Activated CD4-positive, alpha-beta T cell treated with anti-CD3 and anti-CD28 coated beads, Interleukin-2, amount 10 ng/mL, durations not matched to agents 24 days and 14 days (primary cell): ENCODE measurements around the gene CD300LD. TPM values are rescaled to one million over a fixed set of nuclear protein-coding genes. Genes with fewer than 3 reads are reported as not detected.
A peak's percentile ranks its signal among the peaks of the same experiment; 100 is the strongest.

ENCODE experiments used
- DNase-seq: peaks from one replicate; pipeline ENCODE4 v3.0.0; 2022
- H3K27ac Mint-ChIP-seq: one replicate; pipeline ENCODE4 v1.8.0; 2022; ENCODE audit warnings: mild to moderate bottlenecking, mixed read lengths
- H3K27me3 Mint-ChIP-seq: one replicate; pipeline ENCODE4 v1.8.0; 2022; ENCODE audit warnings: mixed read lengths
- H3K36me3 Mint-ChIP-seq: one replicate; pipeline ENCODE4 v1.8.0; 2022; ENCODE audit warnings: low read depth, mild to moderate bottlenecking, mixed read lengths
- H3K4me1 Mint-ChIP-seq: one replicate; pipeline ENCODE4 v1.8.0; 2021; ENCODE audit warnings: mixed read lengths
- H3K4me3 Mint-ChIP-seq: one replicate; pipeline ENCODE4 v1.8.0; 2022; ENCODE audit warnings: mild to moderate bottlenecking, moderate library complexity, mixed read lengths
- H3K9me3 Mint-ChIP-seq: one replicate; pipeline ENCODE4 v1.8.0; 2021; ENCODE audit warnings: mixed read lengths
- intact Hi-C: fragments of 100-400 bp; cut with micrococcal nuclease; formaldehyde crosslinking; loops from one replicate; pipeline ENCODE4 v1.15.1; 2023
- total RNA-seq: library from RNA; stranded (reverse); gene quantifications from 2 replicates; pipeline ENCODE4 v1.2.3, GENCODE V29; 2022

Gene CD300LD
- total RNA-seq, 1 donor from 2014 or later = not detected

- no peak within 1 kb of the TSS for H3K4me3 Mint-ChIP-seq
- peaks cover 3% of the 10 kb centered on the region for H3K9me3 Mint-ChIP-seq
- no peak within 1 kb of the TSS for H3K27ac Mint-ChIP-seq
- no peak for DNase-seq
- no peaks in the 10 kb centered on the region for H3K4me1 Mint-ChIP-seq
- peaks cover 63% of the 10 kb centered on the region for H3K27me3 Mint-ChIP-seq
- no peaks in the 10 kb centered on the region for H3K36me3 Mint-ChIP-seq
- intact Hi-C loops = no loop called here
Measured at GRCh38 chr17:74623693-74624093, 31.6 kb upstream of the CD300LD start, which contains the start of gene CD300E. Gene CD300E (minus strand): TSS chr17:74623738. CDS start chr17:74623621, 117 bp downstream.

- no peak overlapping the region for H3K4me3 Mint-ChIP-seq
Measured at GRCh38 chr17:74619077-74619673, 27.1 kb upstream of the CD300LD start.

GRCh38 chr17:74618451-74618850 lies 26.4 kb upstream of the CD300LD start:
- Mint-ChIP-seq H3K36me3 (no peaks in the 10 kb centered on the region), H3K27me3 (peaks cover 56% of the 10 kb centered on the region), H3K4me3 (no peak overlapping the region), H3K9me3 (peaks cover 3% of the 10 kb centered on the region), H3K4me1 (no peaks in the 10 kb centered on the region), H3K27ac (no peak overlapping the region)
- no peak for DNase-seq
- intact Hi-C loops = no loop called here

More at GRCh38 chr17:74619077-74619673, 27.1 kb upstream of the CD300LD start:
- H3K27me3 Mint-ChIP-seq = peaks cover 57% of the 10 kb centered on the region
- no peak overlapping the region for H3K27ac Mint-ChIP-seq
- no peaks in the 10 kb centered on the region for H3K36me3 Mint-ChIP-seq
- H3K4me1 Mint-ChIP-seq = no peaks in the 10 kb centered on the region
- DNase-seq = no peak
- intact Hi-C loops = no loop called here
- peaks cover 3% of the 10 kb centered on the region for H3K9me3 Mint-ChIP-seq

- H3K9me3 Mint-ChIP-seq = no peaks in the 10 kb centered on the region
- H3K27ac Mint-ChIP-seq = no peak overlapping the region
- no peaks in the 10 kb centered on the region for H3K36me3 Mint-ChIP-seq
- H3K4me1 Mint-ChIP-seq = peaks cover 8% of the 10 kb centered on the region
- peaks cover 48% of the 10 kb centered on the region for H3K27me3 Mint-ChIP-seq
- no peak for DNase-seq
- no peak overlapping the region for H3K4me3 Mint-ChIP-seq
- intact Hi-C loops = no loop called here
Measured at GRCh38 chr17:74616696-74617095, 24.6 kb upstream of the CD300LD start.

- Mint-ChIP-seq H3K27me3 (peaks cover 36% of the 10 kb centered on the region), H3K27ac (no peak overlapping the region), H3K9me3 (no peaks in the 10 kb centered on the region), H3K4me1 (peaks cover 10% of the 10 kb centered on the region), H3K4me3 (no peak overlapping the region), H3K36me3 (no peaks in the 10 kb centered on the region)
- no peak for DNase-seq
- intact Hi-C loops = no loop called here
Measured at GRCh38 chr17:74612046-74612445, 20.0 kb upstream of the CD300LD start.

- intact Hi-C loops = no loop called here
- peaks cover 25% of the 10 kb centered on the region for H3K27me3 Mint-ChIP-seq
- H3K4me3 Mint-ChIP-seq = no peak overlapping the region
- no peak for DNase-seq
- H3K4me1 Mint-ChIP-seq = peaks cover 10% of the 10 kb centered on the region
- H3K36me3 Mint-ChIP-seq = no peaks in the 10 kb centered on the region
- no peak overlapping the region for H3K27ac Mint-ChIP-seq
- H3K9me3 Mint-ChIP-seq = no peaks in the 10 kb centered on the region
Measured at GRCh38 chr17:74610108-74610507, 18.0 kb upstream of the CD300LD start.

GRCh38 chr17:74608511-74608910 lies 16.4 kb upstream of the CD300LD start:
- Mint-ChIP-seq H3K36me3 (no peaks in the 10 kb centered on the region), H3K9me3 (no peaks in the 10 kb centered on the region)

GRCh38 chr17:74607221-74607620 lies 15.1 kb upstream of the CD300LD start:
- Mint-ChIP-seq H3K27ac (no peak overlapping the region), H3K4me1 (peaks cover 10% of the 10 kb centered on the region), H3K9me3 (no peaks in the 10 kb centered on the region)

More at GRCh38 chr17:74608511-74608910, 16.4 kb upstream of the CD300LD start:
- H3K27ac Mint-ChIP-seq = no peak overlapping the region
- H3K4me3 Mint-ChIP-seq = no peak overlapping the region
- DNase-seq = no peak
- intact Hi-C loops = no loop called here
- H3K4me1 Mint-ChIP-seq = peaks cover 10% of the 10 kb centered on the region
- peaks cover 22% of the 10 kb centered on the region for H3K27me3 Mint-ChIP-seq

GRCh38 chr17:74606050-74606449 lies 14.0 kb upstream of the CD300LD start:
- peaks cover 10% of the 10 kb centered on the region for H3K4me1 Mint-ChIP-seq
- no peaks in the 10 kb centered on the region for H3K36me3 Mint-ChIP-seq
- no peak overlapping the region for H3K27ac Mint-ChIP-seq
- no peaks in the 10 kb centered on the region for H3K9me3 Mint-ChIP-seq
- H3K27me3 Mint-ChIP-seq = peaks cover 20% of the 10 kb centered on the region
- H3K4me3 Mint-ChIP-seq = no peak overlapping the region
- DNase-seq = no peak
- intact Hi-C loops = no loop called here

More at GRCh38 chr17:74607221-74607620, 15.1 kb upstream of the CD300LD start:
- no peaks in the 10 kb centered on the region for H3K36me3 Mint-ChIP-seq
- no peak overlapping the region for H3K4me3 Mint-ChIP-seq
- intact Hi-C loops = no loop called here
- no peak for DNase-seq
- H3K27me3 Mint-ChIP-seq = peaks cover 19% of the 10 kb centered on the region

GRCh38 chr17:74605361-74605760 lies 13.3 kb upstream of the CD300LD start:
- Mint-ChIP-seq H3K27me3 (peaks cover 25% of the 10 kb centered on the region), H3K4me1 (peaks cover 10% of the 10 kb centered on the region), H3K36me3 (no peaks in the 10 kb centered on the region), H3K9me3 (no peaks in the 10 kb centered on the region), H3K4me3 (no peak overlapping the region), H3K27ac (no peak overlapping the region)
- DNase-seq = no peak
- intact Hi-C loops = no loop called here

GRCh38 chr17:74604761-74605160 lies 12.7 kb upstream of the CD300LD start:
- Mint-ChIP-seq H3K36me3 (no peaks in the 10 kb centered on the region), H3K4me3 (no peak overlapping the region), H3K27ac (no peak overlapping the region), H3K9me3 (no peaks in the 10 kb centered on the region), H3K27me3 (peaks cover 31% of the 10 kb centered on the region), H3K4me1 (peaks cover 10% of the 10 kb centered on the region)
- no peak for DNase-seq
- intact Hi-C loops = loop anchor here (5.0 kb wide), 1 partner anchor 227 kb away; no protein-coding TSS in a partner anchor

GRCh38 chr17:74604200-74604599 lies 12.1 kb upstream of the CD300LD start:
- Mint-ChIP-seq H3K4me3 (no peak overlapping the region), H3K27me3 (peaks cover 35% of the 10 kb centered on the region), H3K4me1 (peaks cover 10% of the 10 kb centered on the region), H3K36me3 (no peaks in the 10 kb centered on the region), H3K27ac (no peak overlapping the region), H3K9me3 (no peaks in the 10 kb centered on the region)
- intact Hi-C loops = loop anchor here (5.0 kb wide), 1 partner anchor 227 kb away; no protein-coding TSS in a partner anchor
- no peak for DNase-seq

- no peak overlapping the region for H3K27ac Mint-ChIP-seq
- peaks cover 34% of the 10 kb centered on the region for H3K27me3 Mint-ChIP-seq
- H3K4me1 Mint-ChIP-seq = peaks cover 12% of the 10 kb centered on the region
- intact Hi-C loops = loop anchor here (5.0 kb wide), 1 partner anchor 226 kb away; no protein-coding TSS in a partner anchor
- H3K9me3 Mint-ChIP-seq = no peaks in the 10 kb centered on the region
- no peak overlapping the region for H3K4me3 Mint-ChIP-seq
- DNase-seq = no peak
- no peaks in the 10 kb centered on the region for H3K36me3 Mint-ChIP-seq
Measured at GRCh38 chr17:74603746-74604145, 11.7 kb upstream of the CD300LD start.

- DNase-seq = peak; percentile 62
- Mint-ChIP-seq H3K36me3 (no peaks in the 10 kb centered on the region), H3K4me1 (peaks cover 16% of the 10 kb centered on the region), H3K9me3 (no peaks in the 10 kb centered on the region), H3K4me3 (no peak overlapping the region), H3K27me3 (peaks cover 34% of the 10 kb centered on the region), H3K27ac (no peak overlapping the region)
- intact Hi-C loops = loop anchor here (5.0 kb wide), 1 partner anchor 226 kb away; no protein-coding TSS in a partner anchor
Measured at GRCh38 chr17:74603037-74603635, 11.1 kb upstream of the CD300LD start.
